ENCODE measurements around the gene ITGBL1. TPM values are rescaled to one million over a fixed set of nuclear protein-coding genes. Genes with fewer than 3 reads are reported as not detected.
A peak's percentile ranks its signal among the peaks of the same experiment; 100 is the strongest.
"Not testable (repeated sequence)": the region's sequence is repeated elsewhere in the genome, so short reads cannot be mapped to it uniquely, and the experiment has no call there.

The ITGBL1 gene
- total RNA-seq, 1 donor from 2014 or later = 5.0 TPM

DNA sequence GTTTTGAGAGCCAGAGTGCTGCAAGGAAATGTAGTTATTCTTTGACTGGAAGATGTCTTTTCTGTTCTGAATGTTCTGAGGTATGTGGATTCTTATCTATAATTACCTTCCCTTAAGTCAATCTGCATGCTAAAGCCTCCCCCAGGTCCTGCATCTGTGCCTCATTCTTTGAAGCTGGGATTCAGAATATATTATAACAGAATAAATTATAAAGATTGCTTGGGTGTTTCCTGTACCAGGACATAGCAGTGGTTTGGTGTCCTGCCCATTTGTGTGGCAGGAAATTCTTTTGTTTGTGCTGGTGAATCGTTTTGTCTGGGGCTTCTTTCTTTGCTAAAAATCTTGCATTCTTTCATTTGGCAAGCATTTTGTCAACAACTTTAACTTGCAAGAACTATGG is 60.2 kb downstream of the ITGBL1 start:
- DNase-seq (ENCODE audit: low read depth in 2 of 2) = peak; percentile 52 to 61

GRCh38 chr13:101514100-101514499 is 61.6 kb downstream of the ITGBL1 start:
- no peak for DNase-seq (ENCODE audit: low read depth in 2 of 2)

DNA sequence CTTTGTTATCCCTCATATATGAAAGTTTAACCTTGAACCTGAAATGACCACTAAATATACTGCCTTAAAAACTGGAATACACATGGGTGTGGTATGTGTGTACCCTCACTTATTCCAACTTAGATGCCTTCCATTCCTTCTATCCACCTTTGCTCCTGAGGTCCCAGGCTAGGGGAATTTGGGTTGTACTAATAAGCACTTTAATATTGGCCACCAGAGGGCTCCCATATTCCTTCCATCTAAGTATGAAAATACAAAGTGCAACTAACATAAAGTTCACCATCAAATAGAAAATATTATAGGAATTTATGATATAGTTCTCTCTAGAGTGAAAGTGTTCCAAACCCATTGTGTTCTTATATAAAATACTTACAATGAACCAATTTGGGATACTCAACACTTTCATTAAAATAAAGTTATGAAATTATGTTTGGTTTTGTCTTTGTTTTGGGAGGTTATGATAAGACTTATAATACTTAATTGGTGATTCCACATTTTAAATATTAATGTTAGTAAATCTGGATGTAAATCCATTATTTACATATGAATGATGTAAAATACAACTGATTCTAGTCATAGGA is 62.3 kb downstream of the ITGBL1 start:
- peak; percentile 79 to 89 for DNase-seq (ENCODE audit: low read depth in 2 of 2)

GRCh38 chr13:101515504-101515903 is 63.0 kb downstream of the ITGBL1 start:
- DNase-seq (ENCODE audit: low read depth in 2 of 2) = no peak

GRCh38 chr13:101516262-101516661 is 63.8 kb downstream of the ITGBL1 start:
- no peak for DNase-seq (ENCODE audit: low read depth in 2 of 2)

DNA sequence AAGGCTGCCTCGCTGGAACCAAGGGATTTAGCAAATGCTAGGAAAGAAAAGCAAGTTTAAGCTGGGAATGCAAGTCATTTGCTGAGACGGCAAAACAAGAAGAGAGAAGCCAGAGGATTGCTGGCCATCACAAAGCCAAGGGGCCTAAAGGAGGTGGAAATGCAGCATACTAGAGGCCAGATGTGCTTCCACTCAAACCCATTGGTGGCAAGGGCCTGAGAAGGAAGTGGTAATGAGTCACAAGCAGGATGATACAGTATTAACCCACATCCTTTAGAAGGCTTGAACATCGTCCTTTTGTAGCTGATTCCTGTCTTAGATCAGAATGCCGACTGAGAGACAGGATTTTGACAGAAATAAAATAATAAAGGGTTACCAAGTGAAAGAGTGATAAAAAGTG is 68.2 kb downstream of the ITGBL1 start:
- DNase-seq (ENCODE audit: low read depth in 2 of 2) = peak in 1 of 2 donors; percentile 91

DNA sequence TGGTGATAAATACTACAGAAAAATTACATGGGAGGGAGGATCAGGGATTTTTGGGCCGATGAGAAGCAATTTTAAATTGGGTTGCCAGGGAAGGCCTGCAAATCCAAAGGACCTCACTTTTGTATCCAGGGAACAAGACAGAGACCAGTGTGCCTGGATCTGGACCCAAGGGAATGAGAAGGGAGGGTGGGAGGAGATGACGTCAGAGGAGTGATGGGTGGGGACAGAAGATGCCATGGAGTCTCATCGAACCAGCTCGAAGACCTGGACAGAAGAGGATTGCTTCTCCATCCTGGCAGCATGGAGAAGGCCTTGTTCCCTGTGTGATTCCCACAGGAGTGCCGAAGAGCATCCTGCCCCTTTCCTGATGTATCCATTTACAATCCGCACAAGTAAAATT is 68.9 kb downstream of the ITGBL1 start:
- no peak for DNase-seq (ENCODE audit: low read depth in 2 of 2)

GRCh38 chr13:101522607-101523006 is 70.1 kb downstream of the ITGBL1 start:
- DNase-seq (ENCODE audit: low read depth in 2 of 2) = no peak

DNA sequence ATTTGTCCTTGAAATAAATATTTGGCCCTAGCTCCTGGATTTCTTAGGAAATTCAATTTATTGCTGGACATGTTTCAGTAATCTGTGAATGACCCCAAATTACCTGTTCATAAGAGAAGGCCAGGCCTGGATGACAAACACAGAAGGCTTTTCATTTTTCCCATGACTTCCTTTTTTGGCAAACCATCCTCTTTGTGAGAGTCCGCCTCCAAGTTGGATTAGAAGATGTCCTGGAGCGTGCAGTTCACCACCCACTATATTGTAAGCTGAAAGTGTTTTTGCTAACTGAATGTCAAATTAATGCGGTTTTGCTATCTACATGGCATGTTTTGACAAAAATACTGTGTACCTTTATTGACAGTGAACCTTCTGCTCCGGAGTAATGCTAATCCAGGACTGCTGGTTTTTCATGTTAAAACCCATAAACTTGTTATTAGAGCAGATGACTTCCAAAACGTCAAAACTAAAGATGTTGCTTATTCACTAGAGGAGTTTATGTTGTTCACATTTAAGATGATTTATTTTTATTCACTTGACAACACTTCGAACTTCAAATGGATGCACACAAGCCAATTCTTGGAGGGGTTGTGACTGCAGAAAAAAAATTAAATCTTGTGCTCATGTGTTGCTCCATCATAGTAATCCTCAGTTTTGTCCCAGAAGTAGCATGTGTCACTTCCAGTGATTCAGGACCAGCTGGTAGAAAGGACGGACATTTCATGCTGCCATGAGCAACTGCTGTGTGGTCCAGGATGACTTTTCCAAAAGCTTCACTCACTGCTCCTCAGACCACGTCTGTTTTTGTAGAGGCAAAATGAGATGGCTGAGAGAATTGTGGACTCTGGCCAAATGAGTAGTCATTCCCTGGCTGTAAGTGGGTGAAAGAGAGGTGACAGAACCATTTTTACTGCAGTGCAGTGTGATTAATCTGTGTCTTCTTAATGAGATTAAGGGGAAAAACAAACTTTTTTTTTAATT is 71.0 kb downstream of the ITGBL1 start:
- peak; percentile 66 to 86 for DNase-seq (ENCODE audit: low read depth in 2 of 2)

- no peak for DNase-seq (ENCODE audit: low read depth in 2 of 2)
Measured at GRCh38 chr13:101527130-101527529, 74.7 kb downstream of the ITGBL1 start.

DNA sequence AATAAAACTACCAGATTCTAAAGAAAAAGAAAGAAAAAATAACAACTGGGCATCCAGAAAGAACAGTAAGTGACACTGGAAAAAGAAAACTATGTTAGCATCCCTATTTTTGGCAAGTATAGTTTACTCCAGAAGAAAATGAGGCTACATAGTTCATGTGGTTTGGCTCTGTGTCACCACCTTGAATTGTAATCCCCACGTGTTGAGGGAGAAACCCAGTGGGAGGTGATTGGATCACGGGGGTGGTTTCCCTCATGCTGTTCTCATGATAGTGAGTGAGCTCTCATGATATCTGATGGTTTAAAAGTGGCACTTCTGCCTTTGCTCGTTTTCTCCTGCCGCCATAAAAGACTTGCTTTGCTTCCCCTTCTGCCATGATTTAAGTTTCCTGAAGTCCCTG is 76.9 kb downstream of the ITGBL1 start:
- DNase-seq (ENCODE audit: low read depth in 2 of 2) = peak in 1 of 2 donors; percentile 29

GRCh38 chr13:101530293-101530692 is 77.8 kb downstream of the ITGBL1 start:
- DNase-seq (ENCODE audit: low read depth in 2 of 2) = no peak

GRCh38 chr13:101535192-101535746 is 82.8 kb downstream of the ITGBL1 start:
- peak in 1 of 2 donors; percentile 17 for DNase-seq (ENCODE audit: low read depth in 2 of 2)

DNA sequence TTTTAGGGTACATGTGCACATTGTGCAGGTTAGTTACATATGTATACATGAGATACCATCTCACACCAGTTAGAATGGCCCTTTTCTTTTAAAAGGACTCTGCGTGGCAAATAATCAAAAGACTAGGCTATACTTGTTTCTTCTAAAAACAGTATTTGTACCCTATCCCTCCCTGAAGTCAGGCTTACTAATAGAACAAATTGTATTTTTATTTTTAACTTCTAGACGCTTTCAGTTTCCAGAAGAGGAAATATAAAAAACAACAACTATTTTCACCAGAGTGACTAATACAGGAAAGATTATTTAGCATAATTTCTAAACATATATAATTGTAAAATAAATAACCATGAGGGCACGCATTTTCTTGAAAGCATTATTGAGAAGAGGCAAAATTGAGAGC is 83.6 kb downstream of the ITGBL1 start:
- peak in 1 of 2 donors; percentile 39 for DNase-seq (ENCODE audit: low read depth in 2 of 2)

GRCh38 chr13:101544544-101544943 is 92.1 kb downstream of the ITGBL1 start:
- DNase-seq (ENCODE audit: low read depth in 2 of 2) = not testable (repeated sequence)

GRCh38 chr13:101544979-101545378 is 92.5 kb downstream of the ITGBL1 start:
- no peak for DNase-seq (ENCODE audit: low read depth in 2 of 2)

- peak; percentile 20 to 22 for DNase-seq (ENCODE audit: low read depth in 2 of 2)
Measured at GRCh38 chr13:101545521-101545920, 93.0 kb downstream of the ITGBL1 start.

GRCh38 chr13:101552286-101552685 is 99.8 kb downstream of the ITGBL1 start:
- DNase-seq (ENCODE audit: low read depth in 2 of 2) = no peak

GRCh38 chr13:101552786-101553185 is 100.3 kb downstream of the ITGBL1 start:
- DNase-seq (ENCODE audit: low read depth in 2 of 2) = no peak

- no peak for DNase-seq (ENCODE audit: low read depth in 2 of 2)
Measured at GRCh38 chr13:101554420-101555125, 102.1 kb downstream of the ITGBL1 start.

DNA sequence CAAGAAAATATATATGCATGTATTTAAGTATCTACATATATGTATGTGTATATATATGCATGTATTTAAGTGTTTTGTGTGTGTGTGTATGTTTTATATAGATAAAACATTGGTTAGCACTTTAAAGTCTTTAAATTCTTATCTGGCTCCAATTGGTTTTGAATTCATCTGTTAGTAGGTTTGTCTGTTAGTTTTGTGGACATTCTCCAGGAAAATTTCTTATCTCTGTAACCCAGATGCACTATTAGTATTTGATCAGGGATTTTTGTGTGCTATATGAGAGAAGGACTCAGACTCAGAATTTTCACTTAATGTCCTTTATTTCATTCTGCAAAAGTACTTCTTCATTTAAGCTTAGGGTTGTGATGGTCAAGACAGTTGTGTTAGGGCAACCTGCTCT is 103.1 kb downstream of the ITGBL1 start:
- no peak for DNase-seq (ENCODE audit: low read depth in 2 of 2)

DNA sequence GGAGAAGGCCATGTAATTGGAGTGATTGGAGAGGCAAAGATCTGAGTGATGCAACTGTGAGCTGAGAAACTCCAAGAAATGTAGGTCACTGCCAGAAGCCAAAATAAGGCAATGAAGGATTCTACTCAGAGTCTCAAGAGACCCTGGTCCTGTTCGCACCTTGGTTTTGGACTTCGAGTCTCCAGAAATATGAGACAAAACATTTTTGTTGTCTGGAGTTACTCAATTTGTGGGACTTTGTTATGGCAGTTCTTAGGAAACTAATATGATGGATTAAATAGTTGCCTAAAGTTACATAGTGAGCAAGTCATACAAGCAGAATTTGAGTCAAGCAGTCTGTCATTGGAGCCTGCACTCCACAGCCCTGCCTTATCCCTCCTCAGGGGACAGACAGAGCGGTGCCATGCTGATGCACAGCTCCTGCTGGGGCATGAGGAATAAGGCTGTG is 104.2 kb downstream of the ITGBL1 start:
- no peak for DNase-seq (ENCODE audit: low read depth in 2 of 2)

Data from lung microvascular endothelial cell (primary cell).